ENCODE data around the gene PIGU. TPM values are rescaled to one million over a fixed set of nuclear protein-coding genes. Genes with fewer than 3 reads are reported as not detected.

PIGU gene
- total RNA-seq, 1 donor from 2014 or later: 46.2 TPM

DNA sequence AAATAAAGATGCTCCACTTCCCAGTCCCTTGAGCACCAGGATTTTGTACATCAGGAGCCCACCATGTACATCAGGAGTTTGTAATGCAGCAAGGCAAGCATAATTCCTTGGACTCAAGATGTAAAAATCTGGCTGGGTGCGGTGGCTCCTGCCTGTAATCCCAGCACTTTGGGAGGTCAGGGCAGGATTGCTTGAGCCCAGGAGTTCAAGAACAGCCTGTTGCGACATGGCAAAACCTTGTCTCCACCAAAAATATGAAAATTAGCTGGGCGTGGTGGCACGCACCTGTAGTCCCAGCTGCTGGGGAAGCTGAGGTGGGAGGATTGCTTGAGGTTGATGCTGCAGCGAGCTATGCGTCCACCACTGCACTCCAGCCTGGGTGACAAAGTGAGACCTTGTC lies 134.5 kb downstream of the PIGU start:
- TF ChIP-seq, protein P1, sequence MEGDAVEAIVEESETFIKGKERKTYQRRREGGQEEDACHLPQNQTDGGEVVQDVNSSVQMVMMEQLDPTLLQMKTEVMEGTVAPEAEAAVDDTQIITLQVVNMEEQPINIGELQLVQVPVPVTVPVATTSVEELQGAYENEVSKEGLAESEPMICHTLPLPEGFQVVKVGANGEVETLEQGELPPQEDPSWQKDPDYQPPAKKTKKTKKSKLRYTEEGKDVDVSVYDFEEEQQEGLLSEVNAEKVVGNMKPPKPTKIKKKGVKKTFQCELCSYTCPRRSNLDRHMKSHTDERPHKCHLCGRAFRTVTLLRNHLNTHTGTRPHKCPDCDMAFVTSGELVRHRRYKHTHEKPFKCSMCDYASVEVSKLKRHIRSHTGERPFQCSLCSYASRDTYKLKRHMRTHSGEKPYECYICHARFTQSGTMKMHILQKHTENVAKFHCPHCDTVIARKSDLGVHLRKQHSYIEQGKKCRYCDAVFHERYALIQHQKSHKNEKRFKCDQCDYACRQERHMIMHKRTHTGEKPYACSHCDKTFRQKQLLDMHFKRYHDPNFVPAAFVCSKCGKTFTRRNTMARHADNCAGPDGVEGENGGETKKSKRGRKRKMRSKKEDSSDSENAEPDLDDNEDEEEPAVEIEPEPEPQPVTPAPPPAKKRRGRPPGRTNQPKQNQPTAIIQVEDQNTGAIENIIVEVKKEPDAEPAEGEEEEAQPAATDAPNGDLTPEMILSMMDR (conservative IDR thresholded peaks at IDR 0.05): no peak
- Mint-ChIP-seq H3K36me3 (peaks cover 30% of the 10 kb centered on the region), H3K27me3 (no peaks in the 10 kb centered on the region), H3K27ac (no peak overlapping the region), H3K4me3 (no peak overlapping the region), H3K9me3 (no peaks in the 10 kb centered on the region), H3K4me1 (ENCODE audit: unreplicated experiment) (peaks cover 24% of the 10 kb centered on the region)
- no peak for DNase-seq (ENCODE audit: extremely low spot score, unreplicated experiment)

- Mint-ChIP-seq H3K4me3 (no peak overlapping the region), H3K4me1 (ENCODE audit: unreplicated experiment) (peaks cover 21% of the 10 kb centered on the region), H3K27ac (no peak overlapping the region), H3K9me3 (no peaks in the 10 kb centered on the region), H3K36me3 (peaks cover 35% of the 10 kb centered on the region), H3K27me3 (no peaks in the 10 kb centered on the region)
- TF ChIP-seq, protein P1 (conservative IDR thresholded peaks at IDR 0.05): no peak
- no peak for DNase-seq (ENCODE audit: extremely low spot score, unreplicated experiment)
Observed at GRCh38 chr20:34541917-34542316, 135.0 kb downstream of the PIGU start.

DNA sequence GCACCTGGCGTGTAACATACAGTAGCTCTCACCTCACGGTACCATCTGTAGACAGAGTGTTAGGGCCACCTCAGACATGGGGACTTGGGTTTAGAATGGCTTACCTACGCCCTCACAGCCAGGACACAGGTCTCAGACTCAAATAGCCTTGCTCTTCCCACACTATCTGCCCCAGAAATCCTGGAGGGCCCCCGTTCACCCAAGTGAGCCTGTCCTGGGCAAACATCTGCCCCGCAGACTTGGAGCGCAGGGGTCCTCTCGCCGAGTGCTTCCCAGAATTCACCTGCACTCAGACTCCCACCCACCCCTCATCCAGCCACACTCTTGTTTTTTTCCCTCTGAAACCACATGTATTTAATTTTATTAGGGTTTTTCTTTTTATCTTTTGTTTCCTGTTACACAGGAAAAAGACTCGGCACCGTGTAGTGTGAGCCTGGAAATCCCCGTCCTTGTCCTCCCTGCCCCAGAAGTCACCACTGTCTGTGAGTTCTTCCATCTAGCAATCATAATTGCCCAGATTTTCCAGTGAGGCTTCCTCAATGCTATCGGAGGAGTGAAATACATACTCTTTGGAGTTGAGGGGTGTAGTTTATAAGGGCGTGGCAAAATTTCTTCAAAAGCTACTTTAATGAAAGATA lies 135.5 kb downstream of the PIGU start:
- H3K27ac Mint-ChIP-seq: no peak overlapping the region
- DNase-seq (ENCODE audit: extremely low spot score, unreplicated experiment): no peak
- H3K27me3 Mint-ChIP-seq: no peaks in the 10 kb centered on the region
- H3K36me3 Mint-ChIP-seq: peaks cover 35% of the 10 kb centered on the region
- no peak overlapping the region for H3K4me3 Mint-ChIP-seq
- peaks cover 18% of the 10 kb centered on the region for H3K4me1 Mint-ChIP-seq (ENCODE audit: unreplicated experiment)
- H3K9me3 Mint-ChIP-seq: no peaks in the 10 kb centered on the region
- TF ChIP-seq, protein P1 (conservative IDR thresholded peaks at IDR 0.05): no peak

DNA sequence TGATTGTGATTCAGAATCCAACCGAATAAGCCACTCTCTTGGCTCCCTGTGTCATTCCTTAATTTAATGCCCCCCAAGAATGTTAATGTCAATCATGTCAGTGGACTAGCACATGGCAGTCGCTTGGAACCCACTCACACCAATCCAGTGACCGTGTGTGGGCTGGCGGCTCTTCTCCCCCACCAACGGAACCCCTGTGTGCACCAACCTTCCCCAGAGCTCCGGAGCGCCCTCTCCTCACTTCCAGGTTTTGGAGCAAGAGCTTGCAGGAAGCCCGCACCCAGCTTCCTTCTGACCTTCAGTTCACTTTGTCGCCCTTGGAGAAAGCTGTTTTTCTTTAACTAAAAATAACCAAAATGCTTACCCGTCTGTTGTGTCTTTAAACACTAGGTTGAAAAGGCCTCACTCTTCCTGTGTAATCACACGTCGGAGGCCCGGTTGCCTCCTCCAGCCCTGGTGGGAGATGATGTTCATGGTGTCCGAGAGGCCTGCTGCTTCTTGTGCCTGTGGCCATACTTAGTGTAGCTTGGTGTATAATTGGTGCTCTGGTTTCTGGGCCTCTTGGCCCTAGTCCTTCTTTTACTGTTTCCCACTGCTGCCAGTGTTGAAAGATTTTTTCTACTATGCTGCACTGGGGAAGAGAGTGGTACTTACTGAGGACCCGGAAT lies 136.2 kb downstream of the PIGU start:
- Mint-ChIP-seq H3K27ac (peak overlapping the region; percentile 2), H3K36me3 (peaks cover 40% of the 10 kb centered on the region), H3K4me3 (no peak overlapping the region), H3K27me3 (no peaks in the 10 kb centered on the region), H3K9me3 (no peaks in the 10 kb centered on the region), H3K4me1 (ENCODE audit: unreplicated experiment) (peaks cover 18% of the 10 kb centered on the region)
- TF ChIP-seq, protein P1 (conservative IDR thresholded peaks at IDR 0.05): no peak
- no peak for DNase-seq (ENCODE audit: extremely low spot score, unreplicated experiment)

DNA sequence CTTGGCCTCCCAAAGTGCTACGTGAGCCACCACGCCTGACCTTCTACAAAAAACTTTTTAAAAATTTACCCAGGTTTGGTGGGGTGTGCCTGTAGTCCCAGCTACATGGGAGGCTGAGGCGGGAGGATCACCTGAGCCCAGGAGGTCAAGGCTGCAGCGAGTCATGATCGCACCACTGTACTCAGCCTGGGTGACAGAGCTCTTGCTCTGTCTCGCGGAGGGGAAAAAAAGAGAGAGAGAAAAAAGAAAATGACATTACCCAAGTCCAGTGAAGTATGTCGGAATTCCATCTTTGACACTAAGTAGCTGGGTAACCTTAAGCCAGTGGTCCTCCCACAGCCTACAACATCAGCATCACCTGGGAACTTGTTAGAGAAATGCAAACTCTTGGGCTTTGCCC lies 137.1 kb downstream of the PIGU start:
- Mint-ChIP-seq H3K9me3 (no peaks in the 10 kb centered on the region), H3K36me3 (peaks cover 48% of the 10 kb centered on the region)
- TF ChIP-seq, protein P1 (conservative IDR thresholded peaks at IDR 0.05): no peak

More for the DNA sequence above, 137.1 kb downstream of the PIGU start:
- Mint-ChIP-seq H3K27ac (no peak overlapping the region), H3K4me3 (no peak overlapping the region), H3K4me1 (ENCODE audit: unreplicated experiment) (peaks cover 16% of the 10 kb centered on the region), H3K27me3 (no peaks in the 10 kb centered on the region)
- DNase-seq (ENCODE audit: extremely low spot score, unreplicated experiment): no peak
